K562 (cell line): Measurements from ENCODE around the gene FGFR4. TPM values are rescaled to one million over a fixed set of nuclear protein-coding genes. Genes with fewer than 3 reads are reported as not detected.

Source experiments
- ATAC-seq: fragments of 200-7000 bp; cut with Tn5 transposase; 3 replicates; pipeline ENCODE4 v1.9.1; 2020; ENCODE audit warnings: moderate library complexity
- BruUV-seq: library from RNA; stranded (reverse); fragments of 400-500 nt; replicated peaks from 2 replicates; lab custom pipeline; 2021; lab: Mats Ljungman, UMichigan
- CTCF ChIA-PET: fragments of 300-600 bp; formaldehyde crosslinking; extraction: SDS; loops from one replicate; lab custom pipeline; 2021; ENCODE audit warnings: low intra/inter-chr PET ratio; lab: Yijun Ruan, JAX
- POLR2A ChIA-PET: fragments of 300-600, 350-650 bp; sonication (Branson Sonifier 250); formaldehyde crosslinking; extraction: SDS; loops from one replicate; lab custom pipeline; 2021; ENCODE audit warnings: antibody characterized with exemption, inconsistent platforms; lab: Yijun Ruan, JAX
- DNase-seq, 4 experiments: peaks; one replicate each; pipeline versions ENCODE4 v3.0.0 to v3.0.0-alpha.2; 2011 to 2018; ENCODE audit warnings: low spot score in 3 of 4, mixed read lengths in 3 of 4; ENCODE audit errors: extremely low read depth in 1 of 4
- FAIRE-seq: peaks from 2 replicates; lab custom pipeline; 2011; peaks lifted over from hg19 to GRCh38; lab: Jason Lieb, UNC
- H2AFZ ChIP-seq: 2 replicates; pipeline ENCODE4 v1.6.0; 2011; ENCODE audit warnings: low read depth, low read length, control low read depth, inconsistent platforms
- H3K27ac ChIP-seq: fragments of 200-600 bp; 3 replicates; pipeline ENCODE4 v1.8.0; 2011; ENCODE audit warnings: low read depth, mild to moderate bottlenecking, control low read depth, inconsistent platforms, low read length, moderate library complexity, mixed read lengths; ENCODE audit errors: extremely low read depth
- H3K27me3 ChIP-seq, 2 experiments: fragments of 300-600 bp in 1 of 2; 2 replicates in 1 of 2; 3 replicates in 1 of 2; pipeline versions ENCODE4 v1.6.0 to v1.8.0; 2011; ENCODE audit warnings: inconsistent platforms in 2 of 2, low read length in 2 of 2, mild to moderate bottlenecking in 1 of 2, mixed read lengths in 1 of 2, moderate library complexity in 1 of 2; ENCODE audit not compliant: control insufficient read depth in 2 of 2, insufficient read depth in 2 of 2
- H3K36me3 ChIP-seq: fragments of 300-600 bp; 3 replicates; pipeline ENCODE4 v1.8.0; 2011; ENCODE audit warnings: mild to moderate bottlenecking, low read length, inconsistent platforms; ENCODE audit not compliant: control insufficient read depth, insufficient read depth
- H3K4me1 ChIP-seq, 2 experiments: fragments of 200-600 bp in 1 of 2; replicated peaks in 1 of 2; 2 replicates in 1 of 2; 3 replicates in 1 of 2; pipeline versions ENCODE4 v1.5.1 to v1.8.0; 2011; ENCODE audit warnings: inconsistent platforms in 2 of 2, low read length in 2 of 2, mild to moderate bottlenecking in 1 of 2, mixed read lengths in 1 of 2, moderate library complexity in 1 of 2; ENCODE audit not compliant: control insufficient read depth in 2 of 2, insufficient read depth in 2 of 2
- H3K4me2 ChIP-seq: 2 replicates; pipeline ENCODE4 v1.6.1; 2011; ENCODE audit warnings: low read length, control low read depth, inconsistent platforms, mixed read lengths; ENCODE audit not compliant: insufficient read depth
- H3K4me3 ChIP-seq: fragments of 200-600 bp; sonication (generic), shearing (Covaris generic); 2 replicates; pipeline ENCODE4 v1.5.1; 2016; ENCODE audit warnings: control low read depth, inconsistent platforms
- H3K79me2 ChIP-seq: fragments of 200-600 bp; 3 replicates; pipeline ENCODE4 v1.8.0; 2011; ENCODE audit warnings: low read length, inconsistent platforms; ENCODE audit not compliant: control insufficient read depth, insufficient read depth
- H3K9ac ChIP-seq, 2 experiments: 2 replicates each; pipeline versions ENCODE4 v1.6.0 to v1.6.1; 2011; ENCODE audit warnings: low read depth in 2 of 2, low read length in 2 of 2, control low read depth in 1 of 2, inconsistent platforms in 1 of 2, mild to moderate bottlenecking in 1 of 2, mixed read lengths in 1 of 2; ENCODE audit not compliant: insufficient read depth in 1 of 2
- H3K9me1 ChIP-seq: one replicate; pipeline ENCODE4 v1.6.0; 2011; ENCODE audit warnings: inconsistent platforms, mild to moderate bottlenecking, low read length, moderate library complexity; ENCODE audit not compliant: control insufficient read depth, insufficient read depth
- H3K9me3 ChIP-seq: replicated peaks from 2 replicates; pipeline ENCODE4 v1.5.1; 2011; ENCODE audit warnings: low read depth, low read length, inconsistent platforms; ENCODE audit not compliant: control insufficient read depth, insufficient read depth
- H4K20me1 ChIP-seq: replicated peaks from 2 replicates; pipeline ENCODE4 v1.6.1; 2011; ENCODE audit warnings: low read length, inconsistent platforms, mixed read lengths; ENCODE audit not compliant: control insufficient read depth, insufficient read depth
- CBX5 ChIP-seq: IDR thresholded peaks from 2 replicates; pipeline ENCODE4 v1.6.1; 2014; ENCODE audit warnings: low read depth, borderline replicate concordance
- NFE2L1 ChIP-seq: fragments of 450-650 bp; IDR thresholded peaks from 2 replicates; pipeline ENCODE4 v1.6.1; 2016; ENCODE audit warnings: missing genetic modification characterization, low read depth, mild to moderate bottlenecking, missing compliant biosample characterization, moderate library complexity, borderline replicate concordance
- NUFIP1 ChIP-seq: fragments of 450-650 bp; IDR thresholded peaks from 2 replicates; pipeline ENCODE4 v1.6.1; 2018; ENCODE audit not compliant: partially characterized antibody
- PRDM10 ChIP-seq: fragments of 450-650 bp; IDR thresholded peaks from 2 replicates; pipeline ENCODE4 v1.6.1; 2018; ENCODE audit not compliant: partially characterized antibody
- SIRT6 ChIP-seq: IDR thresholded peaks from one replicate; pipeline ENCODE4 v1.6.1; 2012; ENCODE audit warnings: low read depth, mild to moderate bottlenecking, control low read depth, inconsistent platforms, low read length, moderate library complexity
- SUPT5H ChIP-seq: fragments of 450-650 bp; IDR thresholded peaks from 2 replicates; pipeline ENCODE4 v1.6.1; 2016
- WGBS: fragments of 100-300 bp; shearing (Covaris generic); methylation state at CpG from one replicate; pipeline ENCODE4 v1.1.6; 2016; ENCODE audit warnings: low coverage, mixed read lengths; ENCODE audit not compliant: insufficient coverage; ENCODE audit errors: missing lambda C conversion rate; 5-methylcytosine and 5-hydroxymethylcytosine counted together
- in situ Hi-C: fragments of 300-500 bp; cut with MboI; formaldehyde crosslinking; loops from 4 replicates; pipeline ENCODE4 v1.15.0; 2018; ENCODE audit warnings: inconsistent platforms, mixed read lengths
- intact Hi-C: fragments of 100-400 bp; cut with micrococcal nuclease; formaldehyde crosslinking; loops from 2 replicates; pipeline ENCODE4 v1.14.2; 2022
- polyA plus RNA-seq, 8 experiments: library from polyadenylated mRNA; depleted of rRNA in 4 of 8; stranded (reverse) in 5 of 8; unstranded in 3 of 8; fragments of >200 nt; fragmentation: Nextera tagmentation in 2 of 8; fragmentation: Illumina TruSeq in 1 of 8; extraction: Ambion mirVana in 2 of 8; extraction: Trizol in 1 of 8; gene quantifications; 2 replicates each; pipeline versions ENCODE4 v1.2.1 to v1.2.3, GENCODE V29; 2011 to 2014; ENCODE audit warnings: inconsistent platforms in 1 of 8, missing spikeins in 1 of 8
- total RNA-seq, 7 experiments: library from RNA; depleted of rRNA in 6 of 7; stranded (reverse); fragments of >200 nt in 6 of 7; fragmentation: Illumina TruSeq in 2 of 7; extraction: Trizol in 2 of 7; gene quantifications; 2 replicates each; pipeline versions ENCODE4 v1.2.1 to v1.2.3, GENCODE V29; 2011 to 2021; ENCODE audit warnings: low replicate concordance in 1 of 7

FGFR4 gene
- total and polyA plus RNA-seq, 9 of the 15 experiments (the other 6 are each of a cell fraction or from before 2014, with no cell fraction given) = 0.76 to 35.4 (median 7.5) TPM

GRCh38 chr5:177045631-177046030, 41.1 kb upstream of the FGFR4 start:
- 97% methylated on average over 4 of the region's 4 CpGs for WGBS
- CTCF ChIA-PET = no interaction called here
- H3K36me3 ChIP-seq = peaks cover 86% of the 10 kb centered on the region
- no peak overlapping the region for H3K9ac ChIP-seq
- H3K9me1 ChIP-seq = no peaks in the 10 kb centered on the region
- no peaks in the 10 kb centered on the region for H3K27me3 ChIP-seq
- no TSS peak for BruUV-seq
- POLR2A ChIA-PET = no interaction called here
- H4K20me1 ChIP-seq = no peaks in the 10 kb centered on the region
- no peak for FAIRE-seq
- intact Hi-C loops (no loop called here), in situ Hi-C loops (no loop called here)
- no peak overlapping the region for H3K4me3 ChIP-seq
- no peak for ATAC-seq
- TF ChIP-seq PRDM10 (no peak), SIRT6 (no peak), NFE2L1 (no peak), NUFIP1 (no peak), SUPT5H (no peak), CBX5 (no peak)
- no peak overlapping the region for H3K27ac ChIP-seq
- no peak overlapping the region for H3K4me2 ChIP-seq
- DNase-seq = no peak
- no peaks in the 10 kb centered on the region; the same call in 1 of the 2 replicates for H3K9me3 ChIP-seq
- no peak overlapping the region for H2AFZ ChIP-seq
- H3K79me2 ChIP-seq = no peaks in the 10 kb centered on the region
- no peaks in the 10 kb centered on the region for H3K4me1 ChIP-seq
